Neural progenitor cell (in vitro differentiated cells): ENCODE results near the gene GRIN2D. TPM values are rescaled to one million over a fixed set of nuclear protein-coding genes. Genes with fewer than 3 reads are reported as not detected.
A peak's percentile ranks its signal among the peaks of the same experiment; 100 is the strongest.

Experiments
- DNase-seq: peaks from one replicate; pipeline ENCODE4 v3.0.0-alpha.2; 2016; ENCODE audit warnings: low spot score
- H2AFZ ChIP-seq: fragments of 200-600 bp; sonication (generic); replicated peaks from 2 replicates; pipeline ENCODE4 v1.6.1; 2016; ENCODE audit warnings: antibody characterized with exemption
- H3F3A ChIP-seq: fragments of 200-600 bp; sonication (generic); 2 replicates; pipeline ENCODE4 v1.6.1; 2016; ENCODE audit warnings: antibody characterized with exemption, low read depth
- H3K27ac ChIP-seq: fragments of 200-600 bp; sonication (generic); 2 replicates; pipeline ENCODE4 v1.5.1; 2016; ENCODE audit warnings: mild to moderate bottlenecking
- H3K27me3 ChIP-seq: fragments of 200-600 bp; sonication (generic); 2 replicates; pipeline ENCODE4 v1.6.1; 2016; ENCODE audit warnings: mild to moderate bottlenecking, moderate library complexity
- H3K36me3 ChIP-seq: fragments of 200-600 bp; sonication (generic); 2 replicates; pipeline ENCODE4 v1.5.1; 2016
- H3K4me1 ChIP-seq: fragments of 200-600 bp; sonication (generic); 2 replicates; pipeline ENCODE4 v1.6.1; 2016; ENCODE audit warnings: mixed run types
- H3K4me2 ChIP-seq: fragments of 200-600 bp; sonication (generic); 2 replicates; pipeline ENCODE4 v1.6.1; 2016
- H3K4me3 ChIP-seq: fragments of 200-600 bp; sonication (generic); 2 replicates; pipeline ENCODE4 v1.5.1; 2016
- H3K79me2 ChIP-seq: fragments of 200-600 bp; sonication (generic); 2 replicates; pipeline ENCODE4 v1.6.1; 2016; ENCODE audit warnings: low read depth
- H3K9ac ChIP-seq: fragments of 200-600 bp; sonication (generic); 2 replicates; pipeline ENCODE4 v1.6.1; 2016
- H3K9me3 ChIP-seq: fragments of 200-600 bp; sonication (generic); 2 replicates; pipeline ENCODE4 v1.5.1; 2016; ENCODE audit warnings: low read depth
- H4K20me1 ChIP-seq: fragments of 200-600 bp; sonication (generic); 2 replicates; pipeline ENCODE4 v1.6.1; 2016; ENCODE audit warnings: low read depth
- H3K27ac Mint-ChIP-seq: 3 replicates; pipeline ENCODE4 v1.8.0; 2021; ENCODE audit warnings: mixed read lengths
- H3K27me3 Mint-ChIP-seq: 2 replicates; pipeline ENCODE4 v1.8.0; 2022; ENCODE audit warnings: low read depth, mild to moderate bottlenecking, inconsistent platforms, moderate library complexity, mixed read lengths; ENCODE audit not compliant: insufficient read depth
- H3K36me3 Mint-ChIP-seq: 3 replicates; pipeline ENCODE4 v1.8.0; 2021; ENCODE audit warnings: mixed read lengths
- H3K4me1 Mint-ChIP-seq: 3 replicates; pipeline ENCODE4 v1.8.0; 2021; ENCODE audit warnings: mixed read lengths
- H3K4me3 Mint-ChIP-seq: 3 replicates; pipeline ENCODE4 v1.8.0; 2021; ENCODE audit warnings: mild to moderate bottlenecking, moderate library complexity, mixed read lengths
- H3K9me3 Mint-ChIP-seq: 3 replicates; pipeline ENCODE4 v1.8.0; 2020; ENCODE audit warnings: mixed read lengths
- CTCF ChIP-seq: fragments of 200-600 bp; sonication (generic); IDR thresholded peaks from 2 replicates; pipeline ENCODE4 v1.5.1; 2017; ENCODE audit warnings: antibody characterized with exemption, mild to moderate bottlenecking
- EZH2 ChIP-seq: fragments of 200-600 bp; sonication (generic); IDR thresholded peaks from 2 replicates; pipeline ENCODE4 v1.6.1; 2017; ENCODE audit warnings: antibody characterized with exemption, mild to moderate bottlenecking, moderate library complexity
- EZH2phosphoT487 ChIP-seq: fragments of 200-600 bp; sonication (generic); IDR thresholded peaks from 2 replicates; pipeline ENCODE4 v1.6.1; 2017; ENCODE audit warnings: antibody characterized with exemption
- total RNA-seq: library from RNA; depleted of rRNA; stranded (reverse); fragments of >200 nt; gene quantifications from 2 replicates; pipeline ENCODE4 v1.2.3, GENCODE V29; 2015; ENCODE audit warnings: low replicate concordance

The GRIN2D gene
- total RNA-seq, 1 donor from 2014 or later = 0.45 TPM

- Mint-ChIP-seq H3K27me3 (peaks cover 22% of the 10 kb centered on the region), H3K27ac (peak overlapping the region; percentile 27), H3K36me3 (no peaks in the 10 kb centered on the region), H3K4me1 (peaks cover 35% of the 10 kb centered on the region), H3K4me3 (no peak overlapping the region), H3K9me3 (peaks cover 2% of the 10 kb centered on the region)
- H3K79me2 ChIP-seq = no peaks in the 10 kb centered on the region
- H3F3A ChIP-seq = peaks cover 3% of the 10 kb centered on the region
- no peak overlapping the region for H3K27ac ChIP-seq
- H2AFZ ChIP-seq = no peak overlapping the region
- H3K36me3 ChIP-seq = no peaks in the 10 kb centered on the region
- H3K4me1 ChIP-seq = peaks cover 2% of the 10 kb centered on the region
- no peak for DNase-seq
- H3K9me3 ChIP-seq = no peaks in the 10 kb centered on the region
- H3K4me3 ChIP-seq = no peak overlapping the region
- no peaks in the 10 kb centered on the region for H4K20me1 ChIP-seq
- H3K4me2 ChIP-seq = no peak overlapping the region
- TF ChIP-seq EZH2phosphoT487 = no peak
- no peak overlapping the region for H3K9ac ChIP-seq
- no peaks in the 10 kb centered on the region for H3K27me3 ChIP-seq
These were observed 39.8 kb upstream of the GRIN2D start for GRCh38 chr19:48353677-48354076.

DNA sequence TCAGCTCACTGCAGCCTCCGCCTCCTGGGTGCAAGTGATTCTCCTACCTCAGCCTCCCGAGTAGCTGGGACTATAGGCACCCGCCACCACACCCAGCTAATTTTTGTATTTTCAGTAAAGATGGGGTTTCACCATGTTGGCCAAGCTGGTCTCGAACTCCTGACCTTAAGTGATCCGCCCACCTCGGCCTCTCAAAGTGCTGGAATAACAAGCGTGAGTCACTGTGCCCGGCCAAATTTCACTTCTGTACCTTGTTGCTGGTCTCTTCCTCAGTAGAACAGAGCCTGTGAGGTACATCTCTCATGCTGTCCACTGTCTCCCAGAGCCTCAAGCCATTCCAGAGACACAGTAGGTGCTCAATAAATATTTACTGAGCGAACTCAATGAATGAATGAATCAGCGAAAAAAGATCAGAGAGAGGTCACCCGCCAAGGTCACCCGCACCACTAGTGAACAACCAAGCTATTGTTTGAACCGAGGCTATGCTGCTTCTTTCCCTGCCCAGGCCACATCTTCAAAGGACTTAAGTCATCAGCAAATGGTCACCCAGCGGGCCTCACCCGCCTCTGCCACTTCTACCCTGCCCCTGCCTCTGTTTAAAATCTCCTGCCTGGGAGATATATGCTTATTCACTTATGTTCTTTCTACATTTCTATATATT is 39.0 kb upstream of the GRIN2D start:
- Histone ChIP-seq H3K9me3 (no peaks in the 10 kb centered on the region), H3K9ac (no peak overlapping the region), H3K4me1 (peaks cover 2% of the 10 kb centered on the region), H3K4me2 (no peak overlapping the region), H2AFZ (no peak overlapping the region), H3K27ac (no peak overlapping the region), H3K4me3 (no peak overlapping the region), H3K36me3 (no peaks in the 10 kb centered on the region), H3K27me3 (no peaks in the 10 kb centered on the region), H3K79me2 (no peaks in the 10 kb centered on the region), H3F3A (peaks cover 4% of the 10 kb centered on the region), H4K20me1 (no peaks in the 10 kb centered on the region)
- Mint-ChIP-seq H3K4me3 (peak overlapping the region; percentile 64), H3K27ac (peak overlapping the region; percentile 49), H3K36me3 (no peaks in the 10 kb centered on the region), H3K27me3 (peaks cover 25% of the 10 kb centered on the region), H3K9me3 (peaks cover 2% of the 10 kb centered on the region), H3K4me1 (peaks cover 36% of the 10 kb centered on the region)
- no peak for TF ChIP-seq EZH2phosphoT487
- TF ChIP-seq CTCF = no peak
- TF ChIP-seq EZH2 = no peak
- no peak for DNase-seq

DNA sequence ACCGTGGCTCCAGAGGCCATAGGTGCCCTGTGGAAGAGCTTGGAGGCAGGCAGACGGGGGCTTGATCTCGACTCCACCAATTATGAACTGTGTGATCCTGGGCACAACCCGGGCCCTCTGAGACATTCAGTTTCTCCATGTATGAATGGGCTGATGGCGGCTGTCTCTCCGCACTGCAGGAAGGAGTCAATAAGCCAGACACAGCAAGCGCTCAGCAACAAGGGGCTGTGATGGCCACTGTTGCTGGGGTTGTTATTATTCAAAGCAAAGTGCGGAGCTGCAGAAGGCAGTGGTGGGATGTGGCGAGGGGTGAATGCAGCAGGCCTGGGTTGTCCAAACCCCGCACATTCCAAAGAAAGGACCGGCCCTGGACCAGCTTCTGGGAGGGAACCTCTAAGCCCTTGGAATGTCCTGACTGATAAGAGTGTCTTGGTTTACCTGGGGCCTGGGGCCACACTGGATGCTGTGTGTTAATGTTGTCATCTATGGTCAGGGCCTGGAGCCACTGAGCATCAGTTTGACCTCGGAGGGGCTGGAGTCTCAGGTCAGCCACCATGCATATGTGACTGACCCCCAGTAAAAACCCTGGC is 38.0 kb upstream of the GRIN2D start:
- H3K4me2 ChIP-seq = no peak overlapping the region
- Mint-ChIP-seq H3K27ac (peak overlapping the region; percentile 98), H3K9me3 (peaks cover 2% of the 10 kb centered on the region), H3K4me1 (peaks cover 36% of the 10 kb centered on the region), H3K36me3 (no peaks in the 10 kb centered on the region), H3K4me3 (peak overlapping the region; percentile 62), H3K27me3 (peaks cover 25% of the 10 kb centered on the region)
- H2AFZ ChIP-seq = no peak overlapping the region
- H3K36me3 ChIP-seq = no peaks in the 10 kb centered on the region
- H3K9me3 ChIP-seq = no peaks in the 10 kb centered on the region
- no peaks in the 10 kb centered on the region for H3K79me2 ChIP-seq
- H3K27ac ChIP-seq = peak overlapping the region; percentile 14
- TF ChIP-seq EZH2 (no peak), CTCF (no peak), EZH2phosphoT487 (no peak)
- peaks cover 2% of the 10 kb centered on the region for H3K4me1 ChIP-seq
- no peaks in the 10 kb centered on the region for H4K20me1 ChIP-seq
- H3F3A ChIP-seq = peaks cover 4% of the 10 kb centered on the region
- DNase-seq = peak; percentile 24
- H3K9ac ChIP-seq = no peak overlapping the region
- no peaks in the 10 kb centered on the region for H3K27me3 ChIP-seq
- H3K4me3 ChIP-seq = no peak overlapping the region

GRCh38 chr19:48359123-48359522 is 34.3 kb upstream of the GRIN2D start:
- Histone ChIP-seq H4K20me1 (no peaks in the 10 kb centered on the region), H3K4me3 (no peak overlapping the region), H3K4me2 (no peak overlapping the region), H3K4me1 (peaks cover 6% of the 10 kb centered on the region), H2AFZ (no peak overlapping the region), H3K27ac (no peak overlapping the region), H3K36me3 (no peaks in the 10 kb centered on the region), H3K79me2 (no peaks in the 10 kb centered on the region), H3K9ac (no peak overlapping the region), H3K9me3 (no peaks in the 10 kb centered on the region), H3K27me3 (no peaks in the 10 kb centered on the region), H3F3A (peaks cover 11% of the 10 kb centered on the region)
- Mint-ChIP-seq H3K4me1 (peaks cover 38% of the 10 kb centered on the region), H3K27me3 (peaks cover 19% of the 10 kb centered on the region), H3K9me3 (peaks cover 2% of the 10 kb centered on the region), H3K27ac (no peak overlapping the region), H3K4me3 (no peak overlapping the region), H3K36me3 (no peaks in the 10 kb centered on the region)
- DNase-seq = no peak
- no peak for TF ChIP-seq EZH2
- no peak for TF ChIP-seq EZH2phosphoT487
- TF ChIP-seq CTCF = no peak
